Measurements from ENCODE around the gene IL17RD. TPM values are rescaled to one million over a fixed set of nuclear protein-coding genes. Genes with fewer than 3 reads are reported as not detected.

IL17RD gene
- total and polyA plus RNA-seq, 2 of the 4 experiments (the other 2 are of a cell fraction) = 0.72 to 0.92 TPM

DNA sequence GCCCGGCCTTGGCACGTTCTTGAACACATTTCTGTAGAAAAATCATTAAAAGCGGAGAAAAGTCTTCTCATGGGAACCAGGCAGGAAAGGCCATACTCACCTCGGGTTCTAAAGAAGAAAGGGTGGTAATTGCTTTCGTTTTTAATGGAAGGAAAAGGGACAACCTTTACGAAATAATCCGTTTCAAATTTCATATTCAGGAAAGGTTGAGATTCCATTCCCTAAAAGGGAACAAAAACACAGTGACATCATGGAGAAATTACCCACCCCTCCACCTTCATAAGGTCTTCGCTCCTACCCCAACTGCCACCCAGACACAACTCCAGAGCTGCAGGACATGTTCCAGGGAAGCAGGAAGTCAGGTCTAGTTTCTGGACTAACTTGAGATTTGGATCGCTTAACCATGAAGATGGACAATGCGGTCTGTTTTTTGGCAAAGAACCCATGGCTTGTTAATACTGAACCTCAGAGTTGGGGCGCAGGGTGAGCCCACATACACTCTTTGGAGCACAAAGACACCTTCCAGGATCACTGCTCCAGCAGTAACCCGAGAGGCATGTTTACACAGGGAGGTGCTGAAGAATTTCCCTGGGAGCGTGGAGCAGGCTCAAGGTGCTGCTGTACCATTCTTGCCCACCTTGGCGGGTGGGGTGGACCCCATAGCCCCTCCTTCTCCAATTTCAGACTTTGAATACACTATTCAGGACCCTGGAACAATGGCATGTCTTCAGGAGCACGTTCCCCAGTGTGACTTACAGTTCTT, 55.5 kb downstream of the IL17RD start:
- ATAC-seq (ENCODE audit: low read depth) = no peak
- Histone ChIP-seq H3K4me1 (ENCODE audit: control insufficient read depth, insufficient read depth, low read length) (no peaks in the 10 kb centered on the region), H3K4ac (ENCODE audit: low read depth, low read length) (no peak overlapping the region), H3K27ac (ENCODE audit: insufficient read depth, low read length) (no peak overlapping the region), H2BK15ac (ENCODE audit: low read depth, low read length) (no peak overlapping the region), H3K18ac (ENCODE audit: low read depth, low read length) (no peak overlapping the region), H3K9ac (ENCODE audit: low read depth, low read length) (no peak overlapping the region), H3K79me1 (ENCODE audit: low read depth in 1 of 2, low read length in 2 of 2) (no peaks in the 10 kb centered on the region), H4K8ac (ENCODE audit: low read depth in 2 of 2, low read length in 2 of 2) (no peak overlapping the region), H2AFZ (replicated peaks; ENCODE audit: low read length, poor library complexity) (no peak overlapping the region), H3K36me3 (ENCODE audit: control insufficient read depth, insufficient read depth, low read length) (no peaks in the 10 kb centered on the region), H2BK20ac (ENCODE audit: low read depth, low read length) (no peak overlapping the region), H2BK5ac (ENCODE audit: low read depth, low read length, poor library complexity, severe bottlenecking) (no peak overlapping the region), H3K23ac (ENCODE audit: low read depth, low read length) (no peak overlapping the region), H4K91ac (ENCODE audit: insufficient read depth, low read depth, low read length) (no peak overlapping the region), H3K14ac (replicated peaks; ENCODE audit: low read depth, low read length) (no peak overlapping the region), H3K27me3 (ENCODE audit: control insufficient read depth, insufficient read depth, low read length) (no peaks in the 10 kb centered on the region; the same call in 1 of the 2 replicates), H4K5ac (ENCODE audit: low read depth, low read length) (no peak overlapping the region), H3K9me3 (ENCODE audit: control insufficient read depth, insufficient read depth, low read length) (no peaks in the 10 kb centered on the region), H3K9me1 (ENCODE audit: insufficient read depth, low read length) (no peaks in the 10 kb centered on the region), H3K56ac (ENCODE audit: extremely low read depth, insufficient read depth, low read length) (no peak overlapping the region), H2AK9ac (replicated peaks; ENCODE audit: low read depth, low read length, poor library complexity) (no peak overlapping the region), H3K4me3 (ENCODE audit: insufficient read depth, low read depth, low read length) (no peak overlapping the region), H2BK120ac (ENCODE audit: low read depth, low read length) (no peak overlapping the region), H4K20me1 (ENCODE audit: insufficient read depth, low read length) (no peaks in the 10 kb centered on the region), H3K4me2 (ENCODE audit: low read depth, low read length) (no peak overlapping the region), H2AK5ac (ENCODE audit: low read depth, low read length) (no peak overlapping the region)
- no peak for DNase-seq
- ChIA-PET POLR2A (ENCODE audit: unreplicated experiment) (no interaction called here), CTCF (no interaction called here)
- TF ChIP-seq RFX5 (IDR thresholded peaks at IDR 0.05; ENCODE audit: low read depth, low read length) = no peak
- TF ChIP-seq RCOR1 (IDR thresholded peaks at IDR 0.05; ENCODE audit: insufficient replicate concordance, low read length) = no peak
- TF ChIP-seq CTCF (conservative IDR thresholded peaks at IDR 0.05; ENCODE audit: low read depth, low read length) = no peak
- no peak for TF ChIP-seq NFE2L2 (IDR thresholded peaks at IDR 0.05; ENCODE audit: low read depth, low read length)
- TF ChIP-seq RAD21 (IDR thresholded peaks at IDR 0.05; ENCODE audit: low read length) = no peak
- no peak for TF ChIP-seq MXI1 (IDR thresholded peaks at IDR 0.05; ENCODE audit: borderline replicate concordance, low read depth, low read length)
- dilution Hi-C loops (cut with HindIII; ENCODE audit: low sequenced_read_pairs, unreplicated experiment) (no loop called here), in situ Hi-C loops (cut with MboI; ENCODE audit: low sequenced_read_pairs) (no loop called here), intact Hi-C loops (cut with micrococcal nuclease) (no loop called here)
- no TSS peak for BruUV-seq (replicated peaks)
- WGBS, 2 experiments (ENCODE audit: extremely low coverage in 2 of 2, insufficient read length in 1 of 2) = 74% methylated on average over 5 of the region's 15 CpGs; no CpG with 5 or more reads in 1 of the 2 experiments
